ENCODE data around the gene CHCHD6. TPM values are rescaled to one million over a fixed set of nuclear protein-coding genes. Genes with fewer than 3 reads are reported as not detected.

Gene CHCHD6
- total RNA-seq, 2 donors from 2014 or later, result 9.3 to 13.2 TPM

DNA sequence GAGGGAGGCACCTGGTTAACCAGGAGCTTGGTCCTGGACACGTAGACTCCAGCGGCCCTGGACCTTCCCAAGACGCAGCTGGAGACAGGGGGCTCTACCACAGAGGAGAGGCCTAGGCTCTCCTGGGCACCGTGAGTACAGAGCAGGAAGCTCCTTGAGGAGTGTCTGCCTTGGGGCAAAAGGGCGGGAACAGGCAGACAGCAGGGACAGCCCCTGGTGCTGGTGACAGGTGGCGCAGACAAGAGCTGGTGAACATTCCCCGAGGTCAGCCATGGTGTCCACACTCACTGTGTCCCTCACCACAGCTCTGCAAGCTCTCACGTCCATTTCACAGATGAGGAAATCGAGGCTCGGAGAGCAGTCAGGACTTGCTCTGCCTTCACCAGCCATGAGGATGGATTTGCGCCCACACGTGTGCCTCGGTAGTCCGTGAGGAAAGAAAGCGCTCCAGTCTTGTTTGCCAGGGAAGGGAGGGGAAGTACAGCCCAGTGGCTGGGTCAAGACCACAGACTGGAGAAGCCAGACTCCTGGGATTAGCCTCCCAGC, 276.3 kb downstream of the CHCHD6 start:
- no peaks in the 10 kb centered on the region for H3K27me3 ChIP-seq
- H3K4me3 ChIP-seq, result no peak overlapping the region
- H3K4me1 ChIP-seq, result peaks cover 4% of the 10 kb centered on the region
- TF ChIP-seq, protein P1, sequence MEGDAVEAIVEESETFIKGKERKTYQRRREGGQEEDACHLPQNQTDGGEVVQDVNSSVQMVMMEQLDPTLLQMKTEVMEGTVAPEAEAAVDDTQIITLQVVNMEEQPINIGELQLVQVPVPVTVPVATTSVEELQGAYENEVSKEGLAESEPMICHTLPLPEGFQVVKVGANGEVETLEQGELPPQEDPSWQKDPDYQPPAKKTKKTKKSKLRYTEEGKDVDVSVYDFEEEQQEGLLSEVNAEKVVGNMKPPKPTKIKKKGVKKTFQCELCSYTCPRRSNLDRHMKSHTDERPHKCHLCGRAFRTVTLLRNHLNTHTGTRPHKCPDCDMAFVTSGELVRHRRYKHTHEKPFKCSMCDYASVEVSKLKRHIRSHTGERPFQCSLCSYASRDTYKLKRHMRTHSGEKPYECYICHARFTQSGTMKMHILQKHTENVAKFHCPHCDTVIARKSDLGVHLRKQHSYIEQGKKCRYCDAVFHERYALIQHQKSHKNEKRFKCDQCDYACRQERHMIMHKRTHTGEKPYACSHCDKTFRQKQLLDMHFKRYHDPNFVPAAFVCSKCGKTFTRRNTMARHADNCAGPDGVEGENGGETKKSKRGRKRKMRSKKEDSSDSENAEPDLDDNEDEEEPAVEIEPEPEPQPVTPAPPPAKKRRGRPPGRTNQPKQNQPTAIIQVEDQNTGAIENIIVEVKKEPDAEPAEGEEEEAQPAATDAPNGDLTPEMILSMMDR (IDR thresholded peaks at IDR 0.05), result no peak
- H3K9me3 ChIP-seq, result no peaks in the 10 kb centered on the region
- intact Hi-C loops (cut with DNase I), result loop anchor here (5.0 kb wide), 2 partner anchors 197 to 567 kb away; no protein-coding TSS in a partner anchor
- no peak for DNase-seq
- no peaks in the 10 kb centered on the region for H3K36me3 ChIP-seq
- H3K9ac ChIP-seq (ENCODE audit: low read depth in 2 of 2, low read length in 2 of 2), result no peak overlapping the region
- no peak overlapping the region for H3K27ac ChIP-seq

DNA sequence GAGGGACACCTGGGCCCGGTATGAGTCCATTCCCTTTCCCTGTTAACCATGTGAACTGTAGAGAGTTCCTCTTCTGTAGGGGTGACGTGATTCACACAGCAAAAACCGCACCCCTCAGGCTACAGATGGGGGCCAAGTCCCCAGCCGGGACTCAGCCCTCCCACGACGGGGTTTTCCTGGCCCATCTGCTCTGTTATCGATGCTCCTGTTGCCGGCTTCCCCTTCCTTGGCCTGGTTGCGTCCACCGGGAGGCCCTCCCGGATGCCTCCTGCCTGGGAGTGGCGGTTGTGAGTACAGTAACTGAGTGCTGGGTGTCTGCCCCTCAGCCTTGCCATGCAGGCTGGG, 278.1 kb downstream of the CHCHD6 start:
- Histone ChIP-seq H3K27ac (peak overlapping the region; percentile 32), H3K4me1 (peaks cover 4% of the 10 kb centered on the region), H3K4me3 (peak overlapping the region; percentile 32), H3K27me3 (no peaks in the 10 kb centered on the region), H3K9ac (ENCODE audit: low read depth in 2 of 2, low read length in 2 of 2) (peak overlapping the region; percentile 38 to 40), H3K9me3 (no peaks in the 10 kb centered on the region), H3K36me3 (no peaks in the 10 kb centered on the region)
- intact Hi-C loops (cut with DNase I), result loop anchor here (2.0 to 5.0 kb wide), 3 partner anchors 195 to 565 kb away; no protein-coding TSS in a partner anchor
- DNase-seq, result no peak
- TF ChIP-seq, protein P1 (IDR thresholded peaks at IDR 0.05), result no peak

DNA sequence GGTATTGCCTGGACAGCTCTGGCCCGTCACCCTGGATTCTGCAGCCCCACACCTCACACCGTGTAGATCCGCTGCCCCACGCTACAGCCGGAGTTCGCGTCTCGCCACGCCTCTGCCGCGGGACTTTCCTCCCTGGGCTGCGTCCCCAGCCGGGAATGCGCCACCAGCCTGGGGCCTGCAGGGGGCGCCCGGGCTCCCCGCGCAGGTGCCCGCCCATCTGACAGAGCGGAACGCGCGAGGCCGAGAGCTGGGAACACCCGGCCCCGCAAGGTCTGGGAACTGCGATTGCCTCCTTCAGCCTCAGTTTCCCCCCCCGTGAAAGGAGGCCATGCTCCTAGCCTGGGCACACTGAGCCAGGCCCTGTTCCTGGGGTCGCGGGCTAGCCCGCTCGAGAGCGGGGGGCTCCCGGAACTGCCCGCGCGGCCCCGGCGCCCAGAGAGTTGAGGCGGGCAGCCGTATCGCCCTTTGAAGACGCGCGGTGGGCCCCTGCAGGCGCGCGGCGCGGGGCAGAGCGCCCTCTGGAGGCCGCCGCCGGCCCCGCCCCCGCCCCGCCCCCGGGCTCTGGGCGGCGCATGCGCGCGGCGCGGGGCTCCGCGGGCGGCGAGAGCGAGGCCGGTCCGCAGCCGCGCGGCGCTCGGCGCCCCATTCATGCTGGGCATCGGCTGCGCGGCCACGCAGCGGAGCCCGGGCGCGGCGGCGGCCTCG, 278.6 kb downstream of the CHCHD6 start, which contains the start of gene PLXNA1:
Gene PLXNA1, plus strand, starts transcription at position 645 of the 705 bp plus-strand sequence. CDS start 5,479 bp downstream, outside the sequence.
- peak within 1 kb of the TSS; percentile 32 for H3K27ac ChIP-seq
- no peaks in the 10 kb centered on the region for H3K9me3 ChIP-seq
- H3K27me3 ChIP-seq, result no peaks in the 10 kb centered on the region
- H3K4me3 ChIP-seq, result peak within 1 kb of the TSS; percentile 93
- H3K9ac ChIP-seq (ENCODE audit: low read depth in 2 of 2, low read length in 2 of 2), result peak within 1 kb of the TSS; percentile 40 to 83
- TF ChIP-seq, protein P1 (IDR thresholded peaks at IDR 0.05), result peak; percentile 99
- intact Hi-C loops (cut with DNase I), result loop anchor here (2.0 to 5.0 kb wide), 3 partner anchors 195 to 565 kb away; no protein-coding TSS in a partner anchor
- peaks cover 4% of the 10 kb centered on the region for H3K4me1 ChIP-seq
- no peaks in the 10 kb centered on the region for H3K36me3 ChIP-seq
- peak; percentile 83 for DNase-seq

DNA sequence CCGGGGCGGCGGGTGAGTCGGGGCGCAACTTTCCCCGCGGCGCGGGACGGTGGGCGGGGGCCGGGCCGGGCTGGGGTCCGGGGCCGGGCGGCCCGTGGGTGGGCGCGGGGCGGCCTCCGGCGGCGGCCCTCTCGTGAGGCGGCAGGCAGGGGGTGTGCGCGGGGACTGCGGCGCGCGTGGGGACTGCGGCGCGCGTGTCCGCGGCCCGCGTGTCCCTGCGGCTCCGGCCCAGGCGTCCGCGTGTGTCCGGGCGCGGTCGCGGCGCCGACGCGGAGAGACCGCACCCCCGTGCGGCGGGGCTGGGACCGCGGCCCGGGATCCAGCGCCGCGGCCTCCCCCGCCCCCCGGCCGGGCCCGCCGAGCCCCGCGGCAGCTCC, 279.2 kb downstream of the CHCHD6 start:
- DNase-seq, result no peak

DNA sequence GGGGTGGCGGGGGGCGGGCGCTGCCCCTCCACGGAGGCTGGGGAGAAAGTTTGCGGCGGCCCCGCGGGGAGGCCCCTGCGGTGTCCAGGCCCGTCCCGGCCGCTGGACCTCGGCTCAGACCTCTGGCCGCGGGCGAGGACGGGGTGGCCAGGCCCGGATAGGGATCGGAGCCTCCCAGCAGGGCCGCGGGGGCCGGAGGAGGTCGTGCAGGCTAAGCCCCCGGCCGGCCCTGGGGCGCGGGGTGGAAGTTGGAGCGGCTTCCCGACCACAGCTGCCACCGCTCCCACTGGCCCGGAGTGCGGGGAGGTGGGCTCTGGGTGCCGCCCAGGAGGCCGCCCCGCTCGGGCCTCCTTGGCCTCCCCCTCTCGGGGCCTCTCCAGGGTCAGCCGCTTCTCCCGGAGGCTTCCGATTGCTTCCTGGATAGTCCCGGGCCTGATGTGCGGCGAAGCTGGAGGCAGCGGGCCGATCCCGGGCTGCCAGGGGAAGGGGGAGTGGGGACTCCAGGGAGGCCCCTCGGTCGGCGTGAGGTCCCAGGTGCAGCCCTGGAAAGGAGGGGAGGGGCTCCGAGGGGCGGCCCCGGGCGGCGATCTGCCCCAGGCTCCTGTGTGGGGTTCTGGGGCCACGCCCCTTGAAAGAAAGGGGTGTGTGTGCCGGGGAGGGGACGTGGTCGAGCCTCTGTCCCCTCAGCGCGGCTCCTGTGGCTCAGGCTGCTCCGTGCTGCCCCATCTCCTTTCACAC, 279.8 kb downstream of the CHCHD6 start:
- H3K9ac ChIP-seq (ENCODE audit: low read depth in 2 of 2, low read length in 2 of 2), result peak overlapping the region; percentile 40 to 83
- TF ChIP-seq, protein P1 (IDR thresholded peaks at IDR 0.05), result no peak
- intact Hi-C loops (cut with DNase I), result loop anchor here (2.0 to 5.0 kb wide), 3 partner anchors 193 to 563 kb away; no protein-coding TSS in a partner anchor

More for the DNA sequence above, 279.2 kb downstream of the CHCHD6 start:
- Histone ChIP-seq H3K9ac (ENCODE audit: low read depth in 2 of 2, low read length in 2 of 2) (peak overlapping the region in 1 of 2 donors; percentile 83), H3K4me1 (peaks cover 4% of the 10 kb centered on the region), H3K4me3 (peak overlapping the region; percentile 93), H3K27me3 (no peaks in the 10 kb centered on the region), H3K36me3 (no peaks in the 10 kb centered on the region), H3K9me3 (no peaks in the 10 kb centered on the region), H3K27ac (no peak overlapping the region)
- TF ChIP-seq, protein P1 (IDR thresholded peaks at IDR 0.05), result no peak
- intact Hi-C loops (cut with DNase I), result loop anchor here (2.0 to 5.0 kb wide), 3 partner anchors 194 to 564 kb away; no protein-coding TSS in a partner anchor

More for the DNA sequence above, 279.8 kb downstream of the CHCHD6 start:
- H3K27me3 ChIP-seq, result no peaks in the 10 kb centered on the region
- no peaks in the 10 kb centered on the region for H3K36me3 ChIP-seq
- DNase-seq, result no peak
- H3K27ac ChIP-seq, result no peak overlapping the region
- H3K4me1 ChIP-seq, result peaks cover 4% of the 10 kb centered on the region
- H3K4me3 ChIP-seq, result peak overlapping the region; percentile 93
- H3K9me3 ChIP-seq, result no peaks in the 10 kb centered on the region

Data from colonic mucosa (tissue), 4 donors.